Natural killer cell treated with Interleukin-12 subunit alpha and Interleukin-12 subunit beta and Interleukin-15 and Interleukin-18, amount 100 ng/mL, for 72 hours (primary cell): ENCODE data around the gene NKX3-2. TPM values are rescaled to one million over a fixed set of nuclear protein-coding genes. Genes with fewer than 3 reads are reported as not detected.

Experiments used
- ATAC-seq, 2 donors: fragments of 150-1000 bp; cut with Tn5 transposase in 1 of 2; sonication (Bioruptor Pico), chemical (Tn5 transposase) in 1 of 2; 2 replicates each; pipeline ENCODE4 v1.10.0; 2021
- DNase-seq: peaks from one replicate; pipeline ENCODE4 v3.0.0; 2022; ENCODE audit warnings: low spot score
- H3K27ac Mint-ChIP-seq, 2 donors: 1 replicate in 1 of 2; 2 replicates in 1 of 2; pipeline ENCODE4 v1.8.0; 2022; ENCODE audit warnings: mixed read lengths in 2 of 2, mild to moderate bottlenecking in 1 of 2, moderate library complexity in 1 of 2
- H3K27me3 Mint-ChIP-seq, 2 donors: 1 replicate in 1 of 2; 2 replicates in 1 of 2; pipeline ENCODE4 v1.8.0; 2022; ENCODE audit warnings: mixed read lengths in 2 of 2
- H3K36me3 Mint-ChIP-seq: one replicate; pipeline ENCODE4 v1.8.0; 2022; ENCODE audit warnings: mixed read lengths
- H3K4me1 Mint-ChIP-seq, 2 donors: 1 replicate in 1 of 2; 2 replicates in 1 of 2; pipeline ENCODE4 v1.8.0; 2022; ENCODE audit warnings: low read depth in 2 of 2, mixed read lengths in 2 of 2, mild to moderate bottlenecking in 1 of 2
- H3K4me3 Mint-ChIP-seq: one replicate; pipeline ENCODE4 v1.8.0; 2022; ENCODE audit warnings: mixed read lengths
- H3K9me3 Mint-ChIP-seq: 2 replicates; pipeline ENCODE4 v1.8.0; 2022; ENCODE audit warnings: mixed read lengths
- total RNA-seq, 2 donors: library from RNA; stranded (reverse); gene quantifications; one replicate each; pipeline ENCODE4 v1.2.3, GENCODE V29; 2022

Gene NKX3-2
- total RNA-seq, 2 donors from 2014 or later, result not detected

- no peaks in the 10 kb centered on the region for H3K36me3 Mint-ChIP-seq
- peaks cover 8 to 9% of the 10 kb centered on the region in 2 donors for H3K4me1 Mint-ChIP-seq
- H3K27me3 Mint-ChIP-seq, result peaks cover 37 to 52% of the 10 kb centered on the region in 2 donors
- ATAC-seq (no peak), DNase-seq (no peak)
- no peaks in the 10 kb centered on the region for H3K9me3 Mint-ChIP-seq
- H3K27ac Mint-ChIP-seq, result no peak overlapping the region
- no peak overlapping the region for H3K4me3 Mint-ChIP-seq
These were observed 8.8 kb upstream of the NKX3-2 start for GRCh38 chr4:13553081-13553480.

GRCh38 chr4:13548984-13549546 is 4.8 kb upstream of the NKX3-2 start:
- ATAC-seq (peak; percentile 75 to 76), DNase-seq (peak; percentile 77)
- Mint-ChIP-seq H3K36me3 (peaks cover 17% of the 10 kb centered on the region), H3K9me3 (no peaks in the 10 kb centered on the region), H3K27ac (no peak overlapping the region), H3K4me1 (peaks cover 25 to 27% of the 10 kb centered on the region in 2 donors), H3K27me3 (peaks cover 47 to 65% of the 10 kb centered on the region in 2 donors), H3K4me3 (peak overlapping the region; percentile 69)

- no peak for ATAC-seq
- Mint-ChIP-seq H3K36me3 (peaks cover 17% of the 10 kb centered on the region), H3K27ac (no peak overlapping the region), H3K4me1 (peaks cover 25 to 27% of the 10 kb centered on the region in 2 donors), H3K4me3 (peak overlapping the region; percentile 69), H3K27me3 (peaks cover 46 to 61% of the 10 kb centered on the region in 2 donors), H3K9me3 (no peaks in the 10 kb centered on the region)
- no peak for DNase-seq
These were observed 4.0 kb upstream of the NKX3-2 start for GRCh38 chr4:13548059-13548983.

GRCh38 chr4:13547485-13548041 is 3.3 kb upstream of the NKX3-2 start:
- Mint-ChIP-seq H3K36me3 (peaks cover 17% of the 10 kb centered on the region), H3K27me3 (peaks cover 46 to 64% of the 10 kb centered on the region in 2 donors), H3K27ac (no peak overlapping the region), H3K4me1 (peaks cover 27 to 28% of the 10 kb centered on the region in 2 donors), H3K9me3 (no peaks in the 10 kb centered on the region), H3K4me3 (peak overlapping the region; percentile 84)
- no peak for DNase-seq
- ATAC-seq, result peak; percentile 41 to 56

- DNase-seq (no peak), ATAC-seq (peak; percentile 21 to 48)
- Mint-ChIP-seq H3K4me1 (peaks cover 27 to 28% of the 10 kb centered on the region in 2 donors), H3K27me3 (peaks cover 45 to 65% of the 10 kb centered on the region in 2 donors), H3K4me3 (peak overlapping the region; percentile 84), H3K27ac (peak overlapping the region in 1 of 2 donors; percentile 34), H3K36me3 (peaks cover 17% of the 10 kb centered on the region), H3K9me3 (no peaks in the 10 kb centered on the region)
These were observed 2.7 kb upstream of the NKX3-2 start for GRCh38 chr4:13546941-13547484.

GRCh38 chr4:13546142-13546940 is 2.0 kb upstream of the NKX3-2 start:
- ATAC-seq (no peak), DNase-seq (no peak)
- Mint-ChIP-seq H3K9me3 (no peaks in the 10 kb centered on the region), H3K4me1 (peaks cover 27 to 28% of the 10 kb centered on the region in 2 donors), H3K4me3 (peak overlapping the region; percentile 84), H3K27me3 (peaks cover 41 to 58% of the 10 kb centered on the region in 2 donors), H3K27ac (peak overlapping the region; percentile 2 to 34), H3K36me3 (peaks cover 17% of the 10 kb centered on the region)

- Mint-ChIP-seq H3K4me3 (peak overlapping the region; percentile 77), H3K4me1 (peaks cover 28 to 32% of the 10 kb centered on the region in 2 donors), H3K27me3 (peaks cover 35 to 57% of the 10 kb centered on the region in 2 donors), H3K36me3 (peaks cover 17% of the 10 kb centered on the region), H3K27ac (peak overlapping the region in 1 of 2 donors; percentile 29), H3K9me3 (no peaks in the 10 kb centered on the region)
- DNase-seq (no peak), ATAC-seq (no peak)
These were observed 1.1 kb upstream of the NKX3-2 start for GRCh38 chr4:13545394-13545808.

GRCh38 chr4:13544606-13545393 is 492 bp upstream of the NKX3-2 start:
- no peak for DNase-seq

GRCh38 chr4:13543032-13543838 is 1.1 kb downstream of the NKX3-2 start:
- Mint-ChIP-seq H3K36me3 (peaks cover 23% of the 10 kb centered on the region), H3K4me3 (peak overlapping the region; percentile 34), H3K27ac (no peak overlapping the region), H3K9me3 (peaks cover 2% of the 10 kb centered on the region), H3K27me3 (peaks cover 39 to 60% of the 10 kb centered on the region in 2 donors), H3K4me1 (peaks cover 28 to 31% of the 10 kb centered on the region in 2 donors)
- no peak for ATAC-seq
- DNase-seq, result no peak

More at GRCh38 chr4:13544606-13545393, 492 bp upstream of the NKX3-2 start:
- Mint-ChIP-seq H3K27me3 (peaks cover 34 to 60% of the 10 kb centered on the region in 2 donors), H3K4me1 (peaks cover 28 to 32% of the 10 kb centered on the region in 2 donors), H3K36me3 (peaks cover 17% of the 10 kb centered on the region), H3K27ac (peak overlapping the region in 1 of 2 donors; percentile 29), H3K9me3 (no peaks in the 10 kb centered on the region), H3K4me3 (peak overlapping the region; percentile 77)
- ATAC-seq, result peak; percentile 65 to 78

GRCh38 chr4:13542577-13543031 is 1.7 kb downstream of the NKX3-2 start:
- ATAC-seq, result no peak
- Mint-ChIP-seq H3K36me3 (peaks cover 25% of the 10 kb centered on the region), H3K27me3 (peaks cover 42 to 64% of the 10 kb centered on the region in 2 donors), H3K4me1 (peaks cover 28 to 33% of the 10 kb centered on the region in 2 donors), H3K9me3 (peaks cover 3% of the 10 kb centered on the region), H3K4me3 (peak overlapping the region; percentile 34), H3K27ac (no peak overlapping the region)
- no peak for DNase-seq

GRCh38 chr4:13541720-13542576 is 2.4 kb downstream of the NKX3-2 start:
- peaks cover 23% of the 10 kb centered on the region for H3K36me3 Mint-ChIP-seq
- DNase-seq (no peak), ATAC-seq (no peak)
- no peak overlapping the region for H3K27ac Mint-ChIP-seq
- H3K4me3 Mint-ChIP-seq, result no peak overlapping the region
- H3K9me3 Mint-ChIP-seq, result peaks cover 3% of the 10 kb centered on the region
- H3K4me1 Mint-ChIP-seq, result peaks cover 27 to 31% of the 10 kb centered on the region in 2 donors
- H3K27me3 Mint-ChIP-seq, result peaks cover 41 to 64% of the 10 kb centered on the region in 2 donors
